GM19240 (cell line): ENCODE measurements around the gene MCHR2.
A peak's percentile ranks its signal among the peaks of the same experiment; 100 is the strongest.

Source experiments
- DNase-seq: peaks from one replicate; pipeline ENCODE4 v3.0.0; 2011; ENCODE audit warnings: low spot score; ENCODE audit not compliant: insufficient read length

The MCHR2 gene

DNA sequence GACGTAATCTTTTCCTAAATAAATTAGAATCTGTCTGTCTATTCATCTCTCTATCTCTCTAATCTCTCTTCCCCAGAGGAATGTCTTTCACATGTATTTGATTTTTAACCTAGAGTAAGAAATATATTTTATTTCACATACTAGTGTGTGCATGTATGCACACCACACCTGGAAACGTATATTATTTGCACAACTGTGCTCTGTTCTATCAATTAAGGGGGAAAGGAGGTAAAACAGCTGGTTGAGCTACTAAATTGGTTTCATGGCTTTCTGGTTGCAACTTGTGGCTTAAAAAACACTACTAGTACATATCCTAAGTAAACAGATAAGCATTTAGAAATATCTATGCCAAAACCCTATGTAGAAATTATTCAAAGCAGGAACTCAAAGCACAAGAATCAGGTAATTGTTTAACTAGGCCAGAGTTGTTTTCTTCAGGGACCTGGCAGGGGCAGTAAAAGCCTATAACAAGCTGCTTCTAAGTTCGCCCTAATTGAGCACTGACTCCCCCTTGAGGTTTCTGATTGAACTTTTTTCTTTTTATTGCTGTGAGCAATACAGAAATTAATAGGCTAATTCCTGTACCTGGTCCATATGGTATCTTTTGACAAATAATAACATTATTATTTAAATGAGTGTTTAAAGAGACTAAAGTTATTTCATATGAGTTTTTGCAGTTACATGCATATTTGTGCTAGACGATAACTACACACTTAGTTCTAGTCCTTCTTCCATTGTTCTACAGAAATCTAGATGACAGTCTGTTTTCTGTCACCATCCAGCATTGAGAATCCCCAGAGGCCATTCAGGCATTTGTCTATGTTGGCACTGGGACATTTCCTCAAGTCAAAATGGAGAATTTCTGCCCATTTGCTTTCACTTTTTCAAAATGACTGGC lies 88.6 kb downstream of the MCHR2 start:
- DNase-seq = peak; percentile 1

DNA sequence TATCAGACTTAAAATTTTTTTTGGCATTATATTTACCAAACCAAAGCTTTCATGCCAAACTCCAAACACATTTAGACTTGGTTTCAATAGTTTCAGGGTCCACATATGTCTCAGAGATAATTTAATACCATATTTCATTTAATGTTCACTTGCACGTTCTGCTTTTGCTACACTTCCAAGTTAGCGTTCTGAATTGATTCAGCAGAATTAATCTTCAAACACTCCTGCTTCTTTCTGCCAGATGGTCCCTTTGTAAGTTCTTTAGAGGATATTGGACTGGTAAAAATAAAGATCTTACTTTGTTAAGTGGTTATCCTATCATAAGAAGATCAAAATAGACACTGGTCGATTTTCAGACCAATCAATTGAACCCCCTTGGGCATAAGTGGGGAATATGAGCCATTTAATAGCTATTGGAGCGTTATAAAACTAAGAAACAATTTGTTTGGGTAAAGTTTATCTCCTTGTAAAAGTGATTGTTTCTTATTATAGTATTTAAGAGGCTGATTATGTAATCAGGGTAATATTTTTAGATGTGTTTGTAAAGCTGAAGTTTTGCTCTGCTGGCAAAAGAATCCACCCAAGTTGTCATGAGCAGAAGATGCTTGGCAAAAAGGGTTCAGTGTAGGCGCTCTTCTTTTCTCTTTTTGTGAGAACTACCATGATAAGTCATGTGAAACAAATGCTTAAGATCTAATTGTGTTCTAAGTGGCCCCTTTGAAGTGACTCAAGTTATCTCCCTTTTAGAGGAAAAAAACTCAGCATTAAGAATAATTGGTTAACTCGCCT lies 92.2 kb downstream of the MCHR2 start:
- no peak for DNase-seq

DNA sequence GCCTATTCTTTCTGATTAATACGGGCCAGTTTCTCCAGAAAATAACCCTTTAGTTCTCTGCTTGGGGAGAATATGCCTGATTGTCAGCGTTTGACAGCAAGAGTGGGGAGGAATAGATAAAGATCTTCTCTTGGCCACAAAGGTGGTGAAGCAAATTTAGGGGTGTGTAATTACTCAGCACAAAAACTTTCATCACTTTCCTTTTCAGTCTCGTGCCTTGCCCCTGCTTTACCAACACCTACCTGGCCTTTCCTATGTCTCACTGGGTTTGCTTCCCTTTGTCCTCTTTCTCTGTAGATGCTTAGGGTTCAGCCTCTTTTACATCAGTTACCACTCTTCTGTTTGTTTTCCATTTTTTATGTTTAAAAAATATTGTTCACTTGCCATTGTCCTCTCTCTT lies 99.2 kb downstream of the MCHR2 start:
- no peak for DNase-seq

DNA sequence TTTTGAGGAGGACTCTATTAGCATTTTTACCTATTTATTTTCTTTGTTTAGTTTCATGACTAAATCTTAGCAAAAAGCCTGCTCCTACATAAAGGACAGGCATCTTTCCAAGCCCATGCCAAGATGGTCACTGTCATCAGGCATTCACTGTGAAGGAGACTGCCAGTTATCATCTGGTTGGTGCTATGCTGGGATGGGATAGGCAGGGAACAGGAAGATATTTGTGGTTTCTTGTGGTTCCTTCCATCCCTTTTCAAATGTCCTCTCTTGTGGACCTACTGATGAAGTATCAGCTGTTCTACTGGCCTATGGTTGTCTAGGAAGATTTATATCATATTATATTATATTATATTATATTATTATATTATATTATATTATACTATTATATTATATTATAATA lies 107.0 kb downstream of the MCHR2 start:
- DNase-seq = no peak

DNA sequence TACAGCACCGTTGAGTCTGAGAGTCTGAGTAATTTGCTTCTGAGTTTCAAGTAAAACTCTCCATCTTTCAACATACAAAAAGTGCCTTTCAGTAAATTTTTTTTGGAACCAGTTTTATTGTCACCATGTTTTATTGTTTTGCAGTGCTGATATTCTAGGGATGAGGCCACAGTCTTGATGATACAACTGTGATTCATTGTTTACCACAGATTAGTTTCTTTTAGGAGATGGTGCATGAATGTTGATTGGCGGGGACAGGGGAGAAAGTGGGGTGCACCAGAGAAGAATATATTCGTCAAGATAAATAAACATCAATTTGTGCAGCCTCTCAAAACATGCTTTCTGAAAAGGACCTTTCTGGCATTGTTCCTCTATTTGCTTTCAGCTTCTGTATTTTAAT lies 109.0 kb downstream of the MCHR2 start:
- no peak for DNase-seq

DNA sequence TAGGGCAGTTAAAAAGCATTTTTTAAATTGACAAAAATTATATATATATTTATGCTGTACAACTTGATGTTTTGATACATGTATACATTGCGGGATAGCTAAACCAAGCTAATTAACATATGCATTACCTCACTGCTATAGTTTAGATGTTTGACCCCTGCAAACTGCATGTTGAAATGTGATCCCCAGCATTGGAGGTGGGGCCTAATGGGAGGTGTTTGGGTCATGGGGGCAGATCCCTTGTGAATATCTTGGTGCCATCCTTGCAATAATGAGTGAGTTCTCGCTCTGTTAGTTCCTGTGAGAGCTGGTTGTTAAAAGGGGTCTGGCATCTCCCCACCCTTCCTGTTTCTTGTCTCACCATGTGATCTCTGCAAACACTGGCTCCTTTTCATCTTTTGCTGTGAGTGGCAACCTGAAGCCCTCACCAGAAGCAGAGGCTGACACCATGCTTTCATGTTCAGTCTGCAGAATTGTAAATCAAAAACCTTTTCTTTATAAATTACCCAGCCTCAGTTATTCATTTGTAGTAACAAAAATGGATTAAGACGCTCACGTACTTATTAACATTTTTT lies 111.8 kb downstream of the MCHR2 start:
- no peak for DNase-seq

DNA sequence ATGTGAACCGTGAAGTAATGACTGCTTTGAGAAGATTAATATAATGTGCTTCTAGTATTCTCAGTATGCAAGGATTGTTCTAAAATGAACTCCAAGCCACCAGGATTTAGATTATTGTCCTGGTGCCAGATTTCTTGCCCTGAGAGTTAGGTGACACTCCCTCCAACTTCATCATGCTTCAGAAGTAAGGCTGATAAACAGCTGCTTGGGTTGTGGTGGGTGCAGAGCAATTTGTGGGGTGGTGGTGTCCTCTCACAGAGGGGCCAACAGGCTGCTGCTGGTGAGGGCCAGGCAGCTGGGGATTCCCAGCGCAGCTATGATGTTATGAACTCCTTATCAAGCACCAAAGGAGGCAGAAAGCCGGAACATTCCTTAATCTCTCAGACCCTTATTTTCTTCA lies 114.6 kb downstream of the MCHR2 start:
- no peak for DNase-seq

DNA sequence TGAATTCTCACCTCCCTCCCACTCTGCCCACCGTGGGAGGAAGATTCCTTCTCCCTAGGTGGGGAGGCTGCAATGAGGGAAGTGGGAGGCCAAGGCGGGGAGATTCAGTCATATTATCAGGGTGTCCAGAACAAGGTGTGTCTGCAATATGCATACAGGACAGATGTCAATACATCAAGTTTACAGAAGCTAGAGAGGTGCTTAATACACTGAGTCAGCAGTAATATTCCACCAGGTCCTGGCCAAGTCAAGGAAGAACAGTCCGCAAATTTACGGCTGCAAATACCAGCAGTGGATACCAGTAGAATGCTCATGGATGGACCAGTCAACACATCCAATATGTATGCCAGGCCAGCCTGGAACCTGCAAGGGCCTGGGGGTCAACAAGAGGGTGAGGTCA lies 119.0 kb downstream of the MCHR2 start:
- DNase-seq = no peak

DNA sequence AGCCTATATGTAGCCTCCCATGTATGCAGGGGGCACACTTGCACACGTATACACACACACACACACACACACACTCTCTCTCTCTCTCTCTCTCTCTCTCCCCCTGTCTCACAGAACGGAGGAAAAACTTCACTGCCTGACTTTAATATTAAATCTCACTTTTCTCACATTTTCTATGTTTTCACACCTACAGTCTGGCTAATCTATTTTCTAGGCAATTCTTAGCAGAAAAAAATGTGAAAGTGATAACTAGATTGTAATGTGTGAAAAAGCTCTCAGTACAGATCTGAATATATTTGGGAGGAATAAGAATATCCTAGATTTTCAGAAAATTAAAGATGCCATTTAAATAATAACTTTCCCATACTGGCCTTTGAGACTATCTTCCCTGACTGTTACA lies 120.9 kb downstream of the MCHR2 start:
- no peak for DNase-seq

DNA sequence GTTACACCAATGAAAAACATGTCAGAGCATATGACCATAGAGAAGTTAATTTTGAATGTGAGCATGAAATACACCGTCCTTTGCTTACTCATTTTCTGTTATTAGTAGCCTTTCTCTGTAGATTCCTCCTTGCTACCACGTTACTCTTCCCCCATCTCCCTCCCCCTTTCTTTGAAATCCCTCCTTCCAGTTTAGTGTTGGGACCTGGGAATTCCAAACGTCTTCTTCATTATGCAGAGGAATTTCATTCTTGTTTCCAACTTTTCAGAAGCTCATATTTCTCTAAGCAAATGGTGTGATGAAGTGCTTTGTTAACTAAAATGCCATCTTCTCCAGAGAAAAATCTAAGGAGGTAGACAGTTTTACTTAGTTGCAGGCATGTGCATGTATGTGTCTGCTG lies 122.4 kb downstream of the MCHR2 start:
- DNase-seq = no peak
